ENCODE measurements around the gene MRPL52.

- TF ChIP-seq CTCF (IDR thresholded peaks at IDR 0.05) (no peak), EP300 (IDR thresholded peaks at IDR 0.05) (no peak), POLR2A (IDR thresholded peaks at IDR 0.05) (no peak)
Measured at GRCh38 chr14:22841769-22842168, 12.1 kb downstream of the MRPL52 start.

Measured in ovary (tissue), 3 donors.